Measurements from ENCODE around the gene UBE2G1. TPM values are rescaled to one million over a fixed set of nuclear protein-coding genes. Genes with fewer than 3 reads are reported as not detected.
"Not testable (repeated sequence)": the region's sequence is repeated elsewhere in the genome, so short reads cannot be mapped to it uniquely, and the experiment has no call there.

UBE2G1 gene
- 57.6 TPM for total RNA-seq
- long read RNA-seq, transcript UBE2G1-201 (6 exons, 3,974 nt): major isoform, 72 of 83 reads
- long read RNA-seq, partial matches to known transcripts: 1 of 83 reads
- long read RNA-seq, other reads (novel, unspliced or antisense): 7 of 83 reads

GRCh38 chr17:4366327-4367063 lies at the start of gene UBE2G1:
Gene UBE2G1 (minus strand): TSS chr17:4366675. CDS start chr17:4366316, 359 bp downstream.
- peak; percentile 100 for DNase-seq (ENCODE audit: low spot score)

DNA sequence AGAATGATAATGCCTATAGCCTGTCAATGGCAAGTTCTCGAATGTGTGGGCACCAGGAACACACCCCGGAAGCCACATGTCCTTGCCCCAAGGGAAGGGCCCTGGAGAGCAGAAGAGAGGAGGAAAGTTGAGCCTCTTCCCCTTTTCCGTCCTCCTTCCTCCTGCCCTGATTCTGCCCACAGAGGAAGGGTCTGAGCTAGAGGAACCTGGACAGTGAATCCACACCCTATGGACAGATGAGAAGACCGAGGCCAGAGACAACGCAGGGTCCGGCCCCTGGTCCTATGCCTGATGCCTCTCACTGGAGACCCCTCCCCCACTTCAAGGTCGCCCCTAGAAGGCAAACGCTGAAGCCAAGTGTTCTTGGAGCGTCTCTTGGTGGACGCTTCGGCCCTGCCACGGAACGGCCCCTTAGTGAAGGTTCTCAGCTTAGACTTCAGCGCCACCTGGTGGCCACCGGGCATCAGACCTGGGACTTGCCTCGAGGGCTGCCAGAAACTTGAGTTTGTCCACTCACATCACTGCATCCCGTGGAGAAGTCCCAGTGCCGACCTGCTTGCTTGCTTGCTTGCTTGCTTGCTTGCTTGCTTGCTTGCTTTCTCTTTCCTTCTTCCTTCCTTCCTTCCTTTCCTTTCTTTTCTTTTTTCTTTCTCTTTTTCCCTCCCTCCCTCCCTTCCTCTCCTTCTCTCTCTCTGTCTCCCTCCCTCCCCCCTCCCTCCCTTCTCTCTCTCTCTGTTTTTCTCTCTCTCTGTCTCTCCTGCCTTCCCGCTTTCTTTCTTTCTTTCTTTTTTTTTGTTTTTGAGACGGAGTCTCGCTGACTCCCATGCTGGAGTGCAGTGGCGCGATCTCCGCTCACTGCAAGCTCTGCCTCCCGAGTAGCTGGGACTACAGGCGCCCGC lies 46.7 kb upstream of the UBE2G1 start:
- peak; percentile 97 for DNase-seq (ENCODE audit: low spot score)

DNA sequence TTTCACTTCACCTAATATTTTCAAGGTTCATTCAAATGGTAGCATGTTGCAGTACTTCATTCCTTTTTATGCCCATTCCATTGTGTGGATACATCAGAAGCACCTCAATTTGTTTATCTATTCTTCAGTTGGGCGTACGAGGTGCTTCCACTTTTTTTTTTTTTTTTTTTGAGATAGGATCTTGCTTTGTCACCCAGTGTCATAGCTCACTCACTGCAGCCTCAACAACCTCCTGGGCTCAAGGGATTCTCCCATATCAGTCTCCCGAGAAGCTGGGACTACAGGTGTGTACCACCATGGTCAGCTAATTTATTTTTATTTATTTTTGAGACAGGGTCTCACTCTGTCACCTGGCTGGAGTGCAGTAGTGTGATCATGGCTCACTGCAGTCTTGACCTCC lies 44.7 kb upstream of the UBE2G1 start:
- DNase-seq (ENCODE audit: low spot score): no peak

GRCh38 chr17:4409659-4410058 lies 43.2 kb upstream of the UBE2G1 start:
- DNase-seq (ENCODE audit: low spot score): no peak

GRCh38 chr17:4407851-4408250 lies 41.4 kb upstream of the UBE2G1 start:
- DNase-seq (ENCODE audit: low spot score): no peak

DNA sequence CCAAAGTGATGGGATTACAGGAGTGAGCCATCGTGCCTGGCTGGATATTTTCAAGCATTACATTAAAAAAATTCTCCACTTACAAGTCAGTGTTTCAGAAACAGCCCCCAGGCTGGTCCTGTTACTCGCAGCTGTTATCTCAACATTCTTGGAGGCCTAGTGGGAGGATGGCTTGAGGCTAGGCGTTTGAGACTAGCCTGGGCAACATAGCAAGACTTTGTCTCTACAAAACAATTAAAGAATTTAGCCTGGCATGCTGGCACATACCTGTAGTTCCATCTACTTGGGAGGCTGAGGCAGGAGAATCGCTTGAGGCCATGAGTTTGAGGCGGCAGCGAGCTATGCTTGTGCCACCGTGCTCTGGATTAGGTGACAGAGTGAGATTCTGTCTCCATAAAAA lies 40.7 kb upstream of the UBE2G1 start:
- no peak for DNase-seq (ENCODE audit: low spot score)

- DNase-seq (ENCODE audit: low spot score): no peak
Measured at GRCh38 chr17:4406386-4406785, 39.9 kb upstream of the UBE2G1 start.

GRCh38 chr17:4405699-4406098 lies 39.2 kb upstream of the UBE2G1 start:
- DNase-seq (ENCODE audit: low spot score): no peak

- DNase-seq (ENCODE audit: low spot score): no peak
Measured at GRCh38 chr17:4405038-4405669, 38.7 kb upstream of the UBE2G1 start.

- no peak for DNase-seq (ENCODE audit: low spot score)
Measured at GRCh38 chr17:4397840-4398239, 31.4 kb upstream of the UBE2G1 start.

GRCh38 chr17:4395111-4395478 lies 28.6 kb upstream of the UBE2G1 start:
- DNase-seq (ENCODE audit: low spot score): no peak

- DNase-seq (ENCODE audit: low spot score): no peak
Measured at GRCh38 chr17:4394208-4395110, 28.0 kb upstream of the UBE2G1 start.

DNA sequence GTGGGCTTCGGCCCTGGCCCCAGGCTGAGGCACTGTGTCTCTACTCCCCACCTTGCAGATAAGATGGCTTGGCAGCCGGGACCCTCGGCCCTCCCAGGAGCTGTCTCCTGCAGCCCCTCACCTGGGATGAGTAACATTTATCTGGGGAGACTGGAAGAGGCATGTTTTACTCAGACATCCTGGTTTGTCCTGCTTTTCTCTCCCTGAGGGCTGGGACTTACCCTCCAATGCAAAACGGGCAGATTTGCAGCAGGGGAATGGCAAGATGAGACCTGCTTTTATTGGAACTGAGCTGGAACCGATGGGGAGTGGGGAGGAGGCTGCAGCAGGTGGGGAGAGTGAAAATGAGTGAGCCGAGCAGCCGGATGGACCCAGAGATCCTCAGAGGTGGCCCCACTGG lies 27.3 kb upstream of the UBE2G1 start:
- DNase-seq (ENCODE audit: low spot score): no peak

GRCh38 chr17:4389079-4389478 lies 22.6 kb upstream of the UBE2G1 start:
- no peak for DNase-seq (ENCODE audit: low spot score)

GRCh38 chr17:4387137-4387536 lies 20.7 kb upstream of the UBE2G1 start:
- DNase-seq (ENCODE audit: low spot score): no peak

DNA sequence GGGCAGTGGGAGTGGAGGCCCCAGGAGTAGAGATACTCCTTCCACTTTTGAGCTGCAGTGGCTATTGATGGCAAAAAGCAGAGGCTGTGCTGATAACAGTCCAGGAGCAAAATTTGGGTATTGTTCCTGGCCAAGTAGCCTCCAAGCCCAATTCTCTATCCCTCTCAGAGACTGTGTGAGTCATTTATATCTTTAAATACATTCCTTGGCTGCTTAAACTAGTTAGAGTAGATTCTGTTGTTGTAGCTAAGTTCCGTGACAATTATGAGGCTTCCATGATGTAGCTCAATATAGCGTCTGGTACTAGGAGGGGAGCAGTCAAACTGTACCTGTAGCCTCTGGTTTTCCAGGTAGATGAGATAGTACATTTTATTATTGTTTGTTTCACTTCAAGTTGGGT lies 19.9 kb upstream of the UBE2G1 start:
- no peak for DNase-seq (ENCODE audit: low spot score)

DNA sequence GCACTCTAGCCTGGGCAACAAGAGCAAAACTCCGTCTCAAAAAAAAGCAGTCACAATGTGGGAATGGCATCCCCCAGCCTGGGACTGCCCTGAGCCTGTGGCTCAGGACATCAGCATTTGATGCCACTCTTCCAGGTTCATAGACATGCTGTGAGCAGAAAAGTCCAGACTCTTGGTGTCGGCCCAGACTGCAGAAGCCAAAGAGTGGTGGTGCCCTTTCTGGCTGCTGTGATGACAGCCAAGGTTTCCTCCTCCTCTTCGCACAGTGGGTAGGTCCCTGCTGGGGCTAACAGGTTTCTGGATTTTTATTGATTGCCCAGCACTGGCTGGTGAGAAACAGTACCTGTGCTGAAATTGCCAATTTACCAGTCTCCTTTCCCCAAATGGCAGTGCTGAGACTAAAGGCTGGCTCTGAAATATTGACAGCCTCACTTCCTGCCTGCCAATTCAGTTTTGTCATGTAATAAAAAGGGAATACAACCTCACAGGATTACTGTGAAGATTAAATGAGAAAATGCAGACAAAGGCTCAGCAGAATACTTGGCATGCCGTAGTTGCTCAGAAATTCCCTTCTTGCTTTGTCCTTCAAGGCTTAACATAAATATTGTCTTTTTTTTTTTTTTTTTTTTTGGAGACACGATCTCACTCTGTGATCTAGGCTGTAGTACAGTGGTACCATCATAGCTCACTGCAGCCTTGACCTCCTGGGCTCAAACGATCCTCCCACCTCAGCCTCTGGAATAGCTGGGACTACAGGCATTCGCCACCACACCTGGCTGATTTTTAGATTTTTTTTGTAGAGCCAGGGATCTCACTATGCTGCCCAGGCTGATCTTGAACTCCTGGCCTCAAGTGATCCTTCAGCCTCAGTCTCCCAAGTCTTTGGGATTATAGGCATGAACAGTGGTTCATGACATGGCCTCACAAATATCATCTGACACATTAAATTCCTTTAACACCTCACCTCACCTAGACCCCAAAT lies 15.5 kb upstream of the UBE2G1 start:
- no peak for DNase-seq (ENCODE audit: low spot score)

DNA sequence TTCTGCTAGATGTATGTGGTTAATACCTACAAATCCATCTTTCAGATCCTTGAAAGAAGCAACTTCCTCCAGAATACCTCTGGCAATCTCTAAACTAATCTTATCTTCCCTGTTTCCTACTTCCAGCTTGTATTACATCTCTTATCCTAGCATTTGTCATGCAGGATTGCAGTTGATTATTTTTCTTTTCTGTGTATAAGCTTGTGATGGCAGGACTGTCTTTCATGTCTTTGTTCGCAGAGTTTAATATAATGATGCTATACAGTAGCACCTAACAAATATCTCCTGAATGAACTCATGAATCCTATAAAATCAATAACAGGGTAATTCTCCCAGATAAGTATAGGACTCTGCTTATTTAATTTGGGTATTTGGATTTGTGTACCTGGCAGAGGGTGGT lies 12.2 kb upstream of the UBE2G1 start:
- DNase-seq (ENCODE audit: low spot score): no peak

- DNase-seq (ENCODE audit: low spot score): not testable (repeated sequence)
Measured at GRCh38 chr17:4377247-4377646, 10.8 kb upstream of the UBE2G1 start.
